SK-N-MC (cell line): ENCODE results near the gene CCDC8.

Experiments used
- EZH2 ChIP-seq: fragments of 200-600 bp; sonication (generic); IDR thresholded peaks from one replicate; pipeline ENCODE4 v1.6.1; 2017; ENCODE audit warnings: antibody characterized with exemption
- FOXP2 ChIP-seq: optimal IDR thresholded peaks from 2 replicates; pipeline ENCODE3; 2011; ENCODE audit warnings: mild to moderate bottlenecking, moderate library complexity; ENCODE audit not compliant: insufficient read depth; ENCODE audit errors: extremely low read length, control extremely low read depth
- POLR2AphosphoS5 ChIP-seq: IDR thresholded peaks from 2 replicates; pipeline ENCODE4 v1.6.1; 2012; ENCODE audit warnings: mild to moderate bottlenecking, low read depth, low read length, borderline replicate concordance

GRCh38 chr19:46447824-46448223 lies 34.5 kb upstream of the CCDC8 start:
- no peak for TF ChIP-seq POLR2AphosphoS5
- TF ChIP-seq EZH2: no peak
- no peak for TF ChIP-seq FOXP2
